ENCODE measurements around the gene PCDHB8. TPM values are rescaled to one million over a fixed set of nuclear protein-coding genes. Genes with fewer than 3 reads are reported as not detected.
"Not testable (repeated sequence)": the region's sequence is repeated elsewhere in the genome, so short reads cannot be mapped to it uniquely, and the experiment has no call there.

PCDHB8 gene
- total RNA-seq, 1 donor from 2014 or later, result not detected

DNA sequence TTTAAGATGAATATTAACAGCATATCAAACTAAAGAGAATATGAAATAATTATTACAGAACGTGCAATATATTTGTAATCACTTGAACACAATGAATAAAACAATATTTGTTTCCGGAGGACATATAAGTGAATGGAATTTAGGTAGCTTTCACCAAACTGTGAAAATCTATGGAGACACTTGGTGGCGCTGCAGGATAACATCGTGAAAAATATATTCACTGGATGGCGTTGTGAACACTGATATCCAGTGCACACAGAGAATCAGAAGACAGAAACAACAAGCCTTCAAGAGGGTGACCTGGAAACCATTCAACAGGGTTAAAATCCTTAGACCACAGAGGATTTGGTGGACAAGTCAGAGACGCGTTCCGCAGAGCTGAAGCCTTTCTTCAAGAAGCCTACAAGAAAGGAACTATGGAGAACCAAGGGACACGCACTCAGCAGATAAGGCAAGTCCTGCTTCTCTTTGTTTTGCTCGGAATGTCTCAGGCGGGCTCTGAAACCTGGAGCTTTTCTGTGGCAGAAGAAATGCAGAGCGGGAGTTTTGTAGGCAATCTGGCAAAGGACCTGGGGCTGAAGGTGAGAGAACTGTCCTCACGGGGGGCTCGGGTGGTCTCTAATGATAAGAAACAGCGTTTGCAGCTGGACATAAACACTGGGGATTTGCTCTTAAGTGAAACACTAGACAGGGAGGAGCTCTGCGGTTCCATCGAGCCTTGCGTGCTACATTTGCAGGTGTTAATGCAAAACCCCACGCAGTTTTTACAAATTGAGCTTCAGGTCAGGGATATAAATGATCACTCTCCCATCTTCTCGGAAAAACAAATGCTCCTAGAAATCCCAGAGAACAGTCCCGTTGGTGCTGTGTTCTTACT, 22.0 kb downstream of the PCDHB8 start, which contains the start of gene PCDHB11:
TSS of gene PCDHB11 (plus strand) at position 269 of the 877 bp plus-strand sequence. CDS start at position 417, 148 bp downstream.
- no peak for DNase-seq (ENCODE audit: low read depth)
- peak; percentile 12 for TF ChIP-seq CTCF (conservative IDR thresholded peaks at IDR 0.05; ENCODE audit: low read depth, low read length)
- H3K4me3 ChIP-seq (ENCODE audit: low read depth, low read length), result no peak within 1 kb of the TSS

- not testable (repeated sequence) for H3K4me3 ChIP-seq (ENCODE audit: low read depth, low read length); DNase-seq (ENCODE audit: low read depth)
Observed at GRCh38 chr5:141201126-141201525, 23.5 kb downstream of the PCDHB8 start.

- H3K4me3 ChIP-seq (ENCODE audit: low read depth, low read length); DNase-seq (ENCODE audit: low read depth): not testable (repeated sequence)
Observed at GRCh38 chr5:141201646-141202045, 24.1 kb downstream of the PCDHB8 start.

DNA sequence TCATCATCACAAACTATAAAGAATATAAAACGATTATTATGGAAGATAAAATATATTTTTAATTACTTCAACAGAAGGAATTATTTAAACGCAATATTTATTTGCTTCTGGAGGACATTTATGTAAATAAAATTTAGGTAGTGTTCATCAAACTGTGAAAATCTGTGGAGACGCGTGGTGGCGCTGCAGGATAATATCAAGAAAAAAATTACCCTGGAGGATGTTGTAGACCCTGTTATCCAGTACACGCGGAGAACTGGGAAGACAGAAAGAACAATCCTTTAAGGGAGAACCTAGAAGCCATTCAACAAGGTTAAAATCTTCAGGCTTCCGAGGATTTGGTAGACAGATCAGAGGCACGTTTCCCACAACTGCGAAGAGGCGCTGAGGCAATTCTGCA, 30.9 kb downstream of the PCDHB8 start, which contains the start of gene PCDHB12:
TSS of gene PCDHB12 (plus strand) at position 242 of the 400 bp plus-strand sequence. CDS start 189 bp downstream, outside the sequence.
- TF ChIP-seq CTCF (conservative IDR thresholded peaks at IDR 0.05; ENCODE audit: low read depth, low read length), result no peak

DNA sequence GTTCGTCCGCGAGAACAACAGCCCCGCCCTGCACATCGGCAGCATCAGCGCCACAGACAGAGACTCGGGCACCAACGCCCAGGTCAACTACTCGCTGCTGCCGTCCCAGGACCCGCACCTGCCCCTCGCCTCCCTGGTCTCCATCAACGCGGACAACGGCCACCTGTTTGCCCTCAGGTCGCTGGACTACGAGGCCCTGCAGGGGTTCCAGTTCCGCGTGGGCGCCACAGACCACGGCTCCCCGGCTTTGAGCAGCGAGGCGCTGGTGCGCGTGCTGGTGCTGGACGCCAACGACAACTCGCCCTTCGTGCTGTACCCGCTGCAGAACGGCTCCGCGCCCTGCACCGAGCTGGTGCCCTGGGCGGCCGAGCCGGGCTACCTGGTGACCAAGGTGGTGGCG, 32.7 kb downstream of the PCDHB8 start:
- not testable (repeated sequence) for DNase-seq (ENCODE audit: low read depth); H3K4me3 ChIP-seq (ENCODE audit: low read depth, low read length)

More for the DNA sequence above, 30.9 kb downstream of the PCDHB8 start, which contains the start of gene PCDHB12:
- no peak within 1 kb of the TSS for H3K4me3 ChIP-seq (ENCODE audit: low read depth, low read length)
- no peak for DNase-seq (ENCODE audit: low read depth)

- DNase-seq (ENCODE audit: low read depth); H3K4me3 ChIP-seq (ENCODE audit: low read depth, low read length): not testable (repeated sequence)
Observed at GRCh38 chr5:141210849-141211248, 33.3 kb downstream of the PCDHB8 start.

DNA sequence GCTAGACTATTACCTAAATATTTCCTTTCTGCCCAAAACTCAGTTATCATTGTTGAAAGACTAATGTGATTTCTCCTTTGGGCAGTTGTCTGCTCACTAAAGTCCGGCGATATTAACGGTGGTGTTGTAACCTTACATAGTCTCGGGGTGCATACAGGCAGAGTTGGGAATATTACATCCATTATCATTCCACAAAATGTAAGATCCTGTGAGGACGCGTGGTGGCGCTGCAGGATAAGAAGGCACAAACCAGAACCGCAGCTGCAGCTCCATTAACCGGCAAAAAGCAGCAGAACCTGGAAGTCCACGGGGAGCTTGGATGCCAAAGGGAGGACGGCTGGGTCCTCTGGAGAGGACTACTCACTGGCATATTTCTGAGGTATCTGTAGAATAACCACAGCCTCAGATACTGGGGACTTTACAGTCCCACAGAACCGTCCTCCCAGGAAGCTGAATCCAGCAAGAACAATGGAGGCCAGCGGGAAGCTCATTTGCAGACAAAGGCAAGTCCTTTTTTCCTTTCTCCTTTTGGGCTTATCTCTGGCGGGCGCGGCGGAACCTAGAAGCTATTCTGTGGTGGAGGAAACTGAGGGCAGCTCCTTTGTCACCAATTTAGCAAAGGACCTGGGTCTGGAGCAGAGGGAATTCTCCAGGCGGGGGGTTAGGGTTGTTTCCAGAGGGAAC, 36.2 kb downstream of the PCDHB8 start, which contains the start of gene PCDHB13:
TSS of gene PCDHB13 (plus strand) at position 264 of the 684 bp plus-strand sequence. CDS start at position 469, 205 bp downstream.
- not testable (repeated sequence) for H3K4me3 ChIP-seq (ENCODE audit: low read depth, low read length); DNase-seq (ENCODE audit: low read depth)
- peak; percentile 16 for TF ChIP-seq CTCF (conservative IDR thresholded peaks at IDR 0.05; ENCODE audit: low read depth, low read length)

DNA sequence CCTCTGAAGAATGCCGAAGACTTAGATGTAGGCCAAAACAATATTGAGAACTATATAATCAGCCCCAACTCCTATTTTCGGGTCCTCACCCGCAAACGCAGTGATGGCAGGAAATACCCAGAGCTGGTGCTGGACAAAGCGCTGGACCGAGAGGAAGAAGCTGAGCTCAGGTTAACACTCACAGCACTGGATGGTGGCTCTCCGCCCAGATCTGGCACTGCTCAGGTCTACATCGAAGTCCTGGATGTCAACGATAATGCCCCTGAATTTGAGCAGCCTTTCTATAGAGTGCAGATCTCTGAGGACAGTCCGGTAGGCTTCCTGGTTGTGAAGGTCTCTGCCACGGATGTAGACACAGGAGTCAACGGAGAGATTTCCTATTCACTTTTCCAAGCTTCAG, 37.0 kb downstream of the PCDHB8 start:
- not testable (repeated sequence) for DNase-seq (ENCODE audit: low read depth); H3K4me3 ChIP-seq (ENCODE audit: low read depth, low read length)

GRCh38 chr5:141215504-141215903, 37.9 kb downstream of the PCDHB8 start:
- DNase-seq (ENCODE audit: low read depth); H3K4me3 ChIP-seq (ENCODE audit: low read depth, low read length): not testable (repeated sequence)

- not testable (repeated sequence) for H3K4me3 ChIP-seq (ENCODE audit: low read depth, low read length); DNase-seq (ENCODE audit: low read depth)
Observed at GRCh38 chr5:141216035-141216434, 38.4 kb downstream of the PCDHB8 start.
